IPS DF 4.7 (cell line): ENCODE data around the gene TMEM87A.
A peak's percentile ranks its signal among the peaks of the same experiment; 100 is the strongest.
"Not testable (repeated sequence)": the region's sequence is repeated elsewhere in the genome, so short reads cannot be mapped to it uniquely, and the experiment has no call there.

Experiments used
- DNase-seq: peaks from one replicate; pipeline ENCODE4 v3.0.0-alpha.2; 2013; ENCODE audit warnings: low spot score; ENCODE audit errors: extremely low read depth

TMEM87A gene, protein sequence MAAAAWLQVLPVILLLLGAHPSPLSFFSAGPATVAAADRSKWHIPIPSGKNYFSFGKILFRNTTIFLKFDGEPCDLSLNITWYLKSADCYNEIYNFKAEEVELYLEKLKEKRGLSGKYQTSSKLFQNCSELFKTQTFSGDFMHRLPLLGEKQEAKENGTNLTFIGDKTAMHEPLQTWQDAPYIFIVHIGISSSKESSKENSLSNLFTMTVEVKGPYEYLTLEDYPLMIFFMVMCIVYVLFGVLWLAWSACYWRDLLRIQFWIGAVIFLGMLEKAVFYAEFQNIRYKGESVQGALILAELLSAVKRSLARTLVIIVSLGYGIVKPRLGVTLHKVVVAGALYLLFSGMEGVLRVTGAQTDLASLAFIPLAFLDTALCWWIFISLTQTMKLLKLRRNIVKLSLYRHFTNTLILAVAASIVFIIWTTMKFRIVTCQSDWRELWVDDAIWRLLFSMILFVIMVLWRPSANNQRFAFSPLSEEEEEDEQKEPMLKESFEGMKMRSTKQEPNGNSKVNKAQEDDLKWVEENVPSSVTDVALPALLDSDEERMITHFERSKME

DNA sequence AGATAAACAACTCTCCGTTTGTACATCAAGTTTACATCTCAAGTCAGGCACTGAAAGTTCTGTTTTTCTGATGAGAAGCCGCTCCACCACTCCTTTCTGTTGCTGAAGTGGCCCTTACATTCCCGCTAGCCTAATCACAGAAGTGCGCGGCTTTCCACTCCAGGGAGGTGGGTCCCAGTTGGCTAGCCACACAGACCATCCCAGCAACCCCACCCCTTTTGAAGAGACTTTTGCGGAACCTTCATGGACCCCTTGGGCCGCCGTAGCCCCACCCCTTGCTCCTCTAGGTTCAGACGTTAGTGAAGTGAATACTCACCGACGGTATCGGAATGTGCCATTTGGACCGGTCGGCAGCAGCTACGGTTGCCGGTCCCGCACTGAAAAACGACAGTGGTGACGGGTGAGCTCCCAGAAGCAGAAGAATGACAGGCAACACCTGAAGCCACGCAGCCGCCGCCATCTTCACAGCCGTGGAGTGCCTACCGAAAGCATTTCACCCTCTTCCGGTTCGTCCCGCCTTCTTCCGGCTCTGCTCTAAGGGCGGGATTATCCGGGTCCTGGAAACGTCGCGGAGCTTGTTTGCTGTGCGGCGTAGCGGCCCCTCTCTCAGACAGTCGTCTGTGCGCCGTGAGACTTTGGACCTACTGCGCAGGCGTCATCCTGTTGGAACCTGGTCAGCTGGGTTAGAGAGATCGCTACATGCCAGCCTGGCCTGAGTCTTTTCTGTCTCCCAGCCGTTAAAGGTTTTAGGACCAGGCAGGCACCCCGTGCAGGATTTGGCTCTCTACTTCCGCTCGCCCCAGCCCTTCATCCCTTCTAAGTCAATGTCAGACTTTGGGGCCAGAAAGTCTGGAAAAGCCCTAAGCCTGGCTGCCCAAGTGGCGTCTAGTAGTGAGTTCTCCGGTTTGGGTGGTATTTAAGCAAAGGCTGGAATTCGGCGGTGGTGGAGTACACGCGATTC lies at the start of gene TMEM87A, which contains the start of gene GANC:
Gene TMEM87A (minus strand): TSS at position 495 of the 961 bp plus-strand sequence. CDS start 35 bp downstream, at position 460.
Gene GANC (plus strand): TSS at position 263 of the 961 bp plus-strand sequence. CDS start 1,281 bp downstream, outside the sequence.
- peak; percentile 95 for DNase-seq

DNA sequence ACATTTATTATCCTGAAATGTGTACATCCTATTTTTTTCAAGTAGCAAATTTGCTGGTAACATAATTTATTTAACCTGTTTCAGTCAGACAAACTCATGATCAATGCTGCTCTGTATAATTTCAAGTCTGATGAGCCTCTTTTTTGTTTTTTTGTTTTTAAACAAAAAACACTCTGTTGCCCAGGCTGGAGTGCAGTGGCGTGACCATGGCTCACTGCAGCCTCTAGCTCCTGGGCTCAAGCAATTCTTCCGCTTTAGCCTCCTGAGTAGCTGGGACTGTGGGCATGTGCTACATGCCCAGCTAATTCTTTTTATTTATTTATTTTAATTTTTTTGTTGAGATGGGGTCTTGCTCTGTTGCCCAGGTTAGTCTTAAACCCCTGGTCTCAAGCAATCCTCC lies 46.0 kb upstream of the TMEM87A start:
- no peak for DNase-seq

DNA sequence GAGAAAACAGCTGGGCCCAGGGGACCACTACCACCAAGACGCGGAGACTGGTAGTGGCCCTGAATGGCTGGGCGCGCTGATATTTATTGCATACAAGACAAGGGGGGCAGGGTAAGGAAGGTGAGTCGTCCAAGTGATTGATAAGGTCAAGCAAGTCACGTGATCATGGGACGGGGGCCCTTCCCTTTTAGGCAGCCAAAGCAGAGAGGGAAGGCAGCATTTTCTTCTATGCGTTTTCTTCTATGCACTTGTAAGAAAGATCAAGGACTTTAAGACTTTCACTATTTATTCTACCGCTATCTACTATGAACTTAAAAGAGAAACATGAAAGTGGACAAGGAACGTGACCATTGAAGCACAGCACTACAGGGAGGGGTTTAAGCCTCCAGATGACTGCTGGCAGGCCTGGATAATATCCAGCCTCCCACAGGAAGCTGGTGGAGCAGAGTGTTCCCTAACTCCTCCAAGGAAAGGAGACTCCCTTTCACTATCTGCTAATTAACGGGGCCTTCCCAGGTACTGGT lies 43.1 kb upstream of the TMEM87A start:
- DNase-seq: not testable (repeated sequence)

DNA sequence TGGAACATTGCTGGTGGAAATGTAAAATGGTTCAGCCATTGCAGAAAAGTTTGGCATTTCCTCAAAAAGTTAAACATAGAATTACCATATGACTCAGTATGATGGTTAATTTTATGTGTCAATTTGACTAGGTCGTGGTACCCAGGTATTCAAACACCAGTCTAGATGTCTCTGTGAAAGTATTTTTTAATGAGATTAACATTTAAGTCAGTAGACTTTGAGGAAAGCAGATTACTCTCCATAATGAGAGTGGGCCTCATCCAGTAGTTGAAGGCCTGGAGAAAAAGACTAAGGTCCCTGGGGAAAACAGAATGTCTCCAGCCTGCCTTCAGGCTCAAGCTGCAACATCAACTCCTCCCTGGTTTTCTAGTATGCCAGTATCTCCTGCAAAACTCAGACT lies 42.3 kb upstream of the TMEM87A start:
- DNase-seq: no peak

DNA sequence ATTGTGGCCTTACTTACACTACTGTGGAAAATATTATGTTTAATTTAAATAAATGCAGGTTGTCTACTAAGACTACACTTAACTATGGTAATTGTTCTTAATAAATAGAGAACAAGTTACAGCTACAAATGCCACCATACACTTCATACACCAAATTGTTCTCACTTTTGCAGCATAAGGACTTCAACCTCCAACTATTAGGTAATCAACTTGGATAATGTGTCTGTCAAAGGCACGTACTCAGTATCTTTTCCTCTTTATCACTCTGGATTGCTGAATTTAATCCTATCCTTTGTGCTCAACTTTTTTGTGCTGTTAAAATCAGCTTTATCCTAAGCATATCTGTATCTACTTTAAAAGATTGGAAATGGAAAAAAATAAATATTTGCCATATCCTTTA lies 41.6 kb upstream of the TMEM87A start:
- DNase-seq: no peak

DNA sequence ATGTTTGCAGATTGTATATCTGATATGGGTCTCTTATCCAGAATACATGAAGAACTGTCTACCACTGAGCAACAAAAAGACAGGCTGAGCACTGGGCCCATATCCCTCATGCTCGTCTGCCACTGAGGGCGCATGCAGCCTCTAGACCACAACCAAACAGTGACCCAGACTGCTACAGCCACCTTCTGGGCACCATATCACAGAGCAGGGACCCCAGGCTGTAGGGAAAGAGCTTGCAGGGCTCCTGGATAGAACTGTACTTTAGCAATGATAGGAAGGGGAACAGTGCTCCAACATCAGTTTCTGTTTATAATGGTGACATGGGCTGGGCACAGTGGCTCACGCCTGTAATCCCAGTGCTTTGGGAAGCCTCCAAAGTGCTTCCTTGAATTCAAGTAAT lies 40.2 kb upstream of the TMEM87A start:
- DNase-seq: no peak

DNA sequence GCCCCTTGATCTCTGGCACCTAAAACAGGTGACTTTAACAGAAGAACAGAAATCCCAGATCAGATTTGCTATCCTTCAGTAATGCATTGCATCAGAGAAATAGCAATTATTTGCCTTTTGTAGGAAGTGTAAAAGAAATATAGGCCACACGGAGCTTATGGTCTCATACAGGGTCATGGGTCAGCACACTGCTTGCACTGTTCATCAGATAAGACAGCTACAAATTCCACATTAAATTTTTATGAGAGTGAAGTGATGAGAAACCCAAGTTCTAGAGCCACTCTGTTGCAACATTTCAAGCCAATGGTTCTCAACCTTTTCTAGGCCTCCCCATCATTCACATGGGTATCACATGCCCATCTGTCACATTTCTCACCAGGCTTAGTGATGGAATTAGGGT lies 33.4 kb upstream of the TMEM87A start:
- no peak for DNase-seq

DNA sequence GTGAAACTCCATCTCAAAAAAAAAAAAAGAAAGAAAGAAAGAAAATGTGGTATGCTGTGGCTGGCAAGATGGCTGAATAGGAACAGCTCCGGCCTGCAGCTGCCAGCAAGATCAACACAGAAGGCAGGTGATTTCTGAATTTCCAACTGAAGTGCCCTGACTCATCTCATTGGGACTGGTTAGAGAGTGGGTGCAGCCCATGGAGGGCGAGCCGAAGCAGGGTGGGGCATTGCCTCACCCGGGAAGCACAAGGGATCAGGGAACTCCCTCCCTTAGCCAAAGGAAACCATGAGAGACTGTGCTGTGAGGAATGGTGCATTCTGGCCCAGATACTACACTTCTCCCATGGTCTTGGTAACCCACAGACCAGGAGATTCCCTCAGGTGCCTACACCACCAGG lies 27.8 kb upstream of the TMEM87A start:
- not testable (repeated sequence) for DNase-seq

DNA sequence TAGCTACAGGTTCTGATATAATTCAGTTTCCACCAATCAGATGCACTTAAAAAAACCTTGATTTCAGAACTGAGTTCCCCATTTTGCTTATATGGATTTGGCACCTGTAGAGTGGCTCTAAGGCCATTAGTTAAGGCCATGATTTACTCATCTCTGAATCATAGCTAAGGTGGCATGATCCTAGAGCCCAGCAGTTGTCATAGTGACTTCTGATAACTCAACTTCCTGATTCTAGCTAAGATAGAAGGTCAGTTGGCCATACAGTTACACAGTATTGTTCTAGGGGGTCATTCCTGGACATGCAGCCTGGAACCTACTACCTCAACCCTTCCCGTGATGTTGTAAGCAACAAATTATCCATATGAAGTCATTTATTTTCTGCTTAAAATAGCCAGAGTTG lies 15.9 kb upstream of the TMEM87A start:
- DNase-seq: no peak

DNA sequence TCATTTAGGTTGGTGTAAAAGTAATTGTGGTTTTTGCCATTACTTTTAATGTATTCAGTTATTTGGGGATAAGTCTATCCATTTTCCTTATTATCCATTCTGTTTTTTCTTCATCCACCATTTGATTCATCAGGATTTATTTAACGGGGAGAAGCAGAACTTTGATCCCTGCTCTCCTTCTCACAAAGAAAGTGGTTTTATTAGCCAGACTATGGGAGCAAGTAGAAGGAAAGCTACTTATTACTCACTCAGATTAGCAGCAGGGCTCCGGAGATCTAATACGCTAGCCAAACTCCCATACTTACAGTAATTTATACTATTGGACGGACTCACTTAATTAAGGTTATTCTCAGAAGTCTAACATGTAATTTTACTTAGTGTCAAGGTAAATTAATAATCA lies 14.7 kb upstream of the TMEM87A start:
- no peak for DNase-seq

DNA sequence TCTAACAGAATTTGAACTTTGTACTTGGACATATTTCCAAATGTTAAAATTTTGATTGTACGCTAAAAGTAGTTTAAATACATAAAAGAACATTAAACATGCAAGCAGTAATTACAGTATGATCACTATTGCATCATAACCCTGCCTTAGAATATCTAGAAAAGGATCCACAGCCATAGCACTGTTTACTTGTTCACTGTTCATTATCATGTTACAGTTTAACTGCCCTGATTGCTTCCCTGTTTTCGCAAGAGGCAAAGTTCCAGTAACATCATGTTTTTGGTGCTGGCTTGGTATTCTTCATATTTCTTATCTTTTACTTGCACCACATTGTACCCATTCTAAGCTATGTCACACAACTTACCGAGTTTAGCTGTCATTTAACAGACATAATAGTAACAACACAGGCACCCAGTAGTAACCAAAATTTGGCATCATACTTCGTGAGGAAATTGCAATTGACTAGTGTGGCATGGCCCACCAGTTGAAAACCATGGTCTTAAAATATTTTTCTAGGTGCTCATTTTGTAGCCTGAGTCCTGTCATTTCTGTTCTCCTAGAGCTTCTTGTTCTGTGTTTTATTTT lies 13.3 kb upstream of the TMEM87A start:
- DNase-seq: no peak

DNA sequence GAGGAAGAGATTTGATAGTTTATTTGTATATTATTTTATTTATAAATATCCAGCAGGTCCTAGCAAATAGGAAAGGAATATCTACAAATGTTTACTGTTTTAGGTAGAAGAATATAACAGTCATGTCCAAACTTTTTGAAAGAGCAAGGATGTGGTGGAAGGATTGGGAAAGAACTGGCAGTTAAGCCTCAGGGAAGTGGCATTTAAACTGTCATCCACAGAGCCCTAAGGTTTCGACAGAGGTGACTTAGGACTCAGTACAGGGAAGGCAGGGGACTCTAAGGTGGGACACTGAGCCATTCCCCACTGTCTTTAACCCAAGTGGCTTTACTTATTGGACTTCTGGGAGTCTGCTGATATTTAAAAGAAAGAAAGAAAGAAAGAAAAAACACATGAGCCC lies 11.8 kb upstream of the TMEM87A start:
- DNase-seq: no peak

DNA sequence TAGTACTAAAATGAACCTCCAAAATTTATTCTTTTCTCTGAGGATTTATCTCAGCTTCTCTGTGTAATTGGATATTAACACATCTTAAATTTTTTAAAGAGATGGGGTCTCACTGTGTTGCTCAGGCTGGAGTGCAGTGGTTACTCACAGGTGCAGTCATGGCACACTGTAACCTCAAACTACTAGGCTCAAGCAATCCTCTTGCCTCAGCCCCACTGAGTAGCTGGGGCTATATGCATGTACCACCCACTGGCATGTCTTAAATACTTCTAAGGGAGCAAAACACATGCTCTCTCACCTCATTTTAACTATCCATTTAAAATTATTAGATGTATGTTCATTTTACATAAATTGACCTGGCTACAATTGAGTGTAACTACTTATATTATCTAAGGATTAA lies 11.3 kb upstream of the TMEM87A start:
- no peak for DNase-seq

DNA sequence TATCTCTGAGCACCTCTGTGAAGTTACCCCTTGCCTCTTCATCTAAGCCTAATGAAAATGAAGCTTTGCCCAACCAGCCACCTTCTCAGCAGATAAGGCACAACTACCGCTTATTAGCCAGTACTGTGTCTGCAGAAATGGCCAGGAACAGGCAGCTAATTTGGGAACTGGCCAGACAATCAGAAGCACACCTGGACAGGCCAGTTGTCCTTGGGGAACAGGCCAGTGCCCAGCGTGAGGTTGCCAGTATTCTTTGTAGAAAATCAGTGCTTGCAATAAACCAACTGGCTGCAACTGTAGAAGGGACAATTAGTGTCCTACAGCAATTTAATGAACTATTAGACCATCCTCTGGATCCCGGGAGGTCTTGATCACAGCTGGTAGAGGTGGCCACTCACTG lies 10.4 kb upstream of the TMEM87A start:
- no peak for DNase-seq

DNA sequence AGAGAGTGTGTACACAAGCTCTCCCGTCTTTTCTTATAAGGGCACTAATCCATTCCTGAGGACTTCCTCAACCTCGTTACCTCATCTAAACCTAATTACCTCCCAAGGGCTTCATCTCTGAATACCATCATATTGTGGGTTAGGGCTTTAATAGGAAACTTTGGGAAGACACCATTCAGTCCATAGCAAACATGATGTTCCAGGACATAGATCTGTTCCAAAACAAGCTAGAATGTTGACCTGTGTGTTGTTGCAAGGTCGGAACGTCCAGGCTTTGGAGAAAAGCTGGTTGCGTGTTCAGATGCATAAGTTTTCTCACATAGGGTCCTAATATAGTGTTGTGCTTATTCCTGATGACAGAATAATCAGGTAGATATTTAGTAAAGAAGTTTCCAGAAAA lies 9.7 kb upstream of the TMEM87A start:
- DNase-seq: no peak

DNA sequence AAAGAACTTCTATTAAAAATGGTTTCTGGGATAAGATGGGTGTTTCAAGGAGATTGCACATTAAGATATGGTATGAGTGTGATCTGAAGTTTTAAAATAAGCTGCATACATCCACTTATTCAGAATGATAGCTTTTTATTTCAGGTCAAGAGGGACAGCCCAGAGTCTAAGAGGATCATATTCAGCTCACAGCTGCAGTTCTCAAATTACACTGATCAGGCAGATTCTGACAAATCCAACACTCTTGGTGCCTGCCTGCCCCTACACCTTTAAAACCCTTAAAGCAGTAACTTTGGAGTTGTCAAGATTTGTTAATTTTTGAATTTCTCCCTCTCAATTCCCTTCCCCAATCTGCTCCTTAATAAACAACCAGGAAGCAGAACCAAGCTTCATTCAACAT lies 9.1 kb upstream of the TMEM87A start:
- DNase-seq: no peak

DNA sequence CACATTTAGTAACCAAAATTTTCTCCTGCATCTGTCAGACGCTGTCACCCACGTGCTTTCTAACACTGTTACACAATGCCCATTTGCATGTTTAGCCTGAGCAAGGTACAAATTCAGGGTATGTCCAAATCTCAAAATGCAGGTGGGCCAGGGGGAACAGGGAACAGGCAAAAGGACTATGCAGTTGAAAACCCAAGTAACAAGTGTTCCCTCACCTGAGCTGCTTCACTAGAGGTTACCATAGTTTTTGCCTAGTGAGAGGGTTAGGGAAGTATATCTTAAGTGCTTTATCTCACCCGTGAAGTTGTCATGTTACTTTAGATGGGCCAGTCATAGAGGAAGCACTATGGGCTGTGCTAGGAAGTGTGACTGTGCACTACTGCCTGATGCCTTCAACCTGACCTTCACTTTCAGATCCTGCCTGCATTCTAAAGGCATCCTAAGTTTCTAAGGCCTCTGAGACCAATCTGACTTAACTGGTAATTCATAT lies 6.0 kb upstream of the TMEM87A start:
- no peak for DNase-seq

DNA sequence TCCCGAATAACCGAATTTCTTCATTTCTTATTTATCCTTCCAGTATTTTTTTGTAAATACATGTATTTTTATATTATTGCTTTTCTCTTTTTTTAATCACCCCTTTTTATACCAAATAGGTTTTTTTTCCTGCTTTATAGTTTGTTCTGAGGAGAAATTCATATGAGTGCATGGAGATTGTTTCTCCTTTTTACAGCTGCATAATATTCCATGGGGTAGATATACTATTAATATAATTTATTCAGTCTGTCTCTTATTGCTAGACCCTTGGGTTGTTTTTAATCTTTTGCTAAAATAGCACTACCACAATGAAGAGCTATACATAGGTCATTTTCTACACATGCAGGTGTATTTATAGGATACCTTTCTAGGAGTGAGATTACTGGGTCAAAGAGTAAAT lies 3.5 kb upstream of the TMEM87A start:
- DNase-seq: no peak

DNA sequence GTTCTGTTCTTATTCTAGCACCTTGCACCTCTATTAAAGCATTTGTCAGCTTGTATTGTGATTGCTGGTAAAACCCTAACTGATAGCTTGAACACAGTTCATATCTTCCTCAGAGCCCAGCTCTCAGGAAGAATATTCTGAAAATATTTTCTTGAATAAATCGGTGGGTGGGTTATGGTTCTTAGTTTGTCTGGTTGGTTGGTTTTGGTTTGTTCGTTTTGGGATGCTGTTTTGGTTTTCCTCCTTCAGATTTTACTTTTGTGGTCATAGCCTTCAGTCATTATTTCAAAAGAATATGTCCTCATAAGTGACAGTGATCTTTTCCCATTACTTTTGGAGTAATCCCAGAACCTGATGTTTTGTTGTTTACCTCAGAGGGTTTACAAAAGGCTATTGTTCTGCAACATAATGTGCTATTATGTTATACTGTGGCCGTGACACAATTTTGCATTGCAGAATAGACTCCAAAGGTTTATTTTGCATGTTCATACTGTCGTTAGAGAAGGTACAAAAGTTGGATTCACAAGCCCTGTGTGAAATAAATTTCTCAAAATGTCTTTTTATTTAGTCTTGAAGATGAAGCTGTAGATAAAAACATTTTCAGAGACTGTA lies 2.7 kb upstream of the TMEM87A start:
- DNase-seq: no peak

DNA sequence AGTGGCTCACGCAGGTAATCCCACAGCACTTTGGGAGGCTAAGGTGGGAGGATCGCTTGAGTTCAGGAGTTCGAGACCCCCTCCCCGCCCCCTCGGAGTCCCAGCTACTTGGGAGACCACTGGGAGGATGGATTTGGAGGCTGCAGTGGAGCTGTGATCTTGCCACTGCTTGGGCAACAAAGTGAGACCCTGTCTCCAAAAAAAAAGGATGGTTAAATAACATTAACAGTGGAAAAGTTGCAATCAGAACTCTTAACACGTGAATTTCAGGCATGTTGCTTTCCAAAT lies 1.4 kb upstream of the TMEM87A start:
- no peak for DNase-seq
